Gastroesophageal sphincter (tissue), 3 donors: ENCODE measurements around the gene METTL4.

Experiments
- CTCF ChIP-seq, 4 experiments: fragments of 200-600 bp in 2 of 4; fragments of 450-650 bp in 2 of 4; sonication (generic) in 1 of 4; IDR thresholded peaks; one replicate each; pipeline ENCODE4 v1.5.1; 2017 to 2019; ENCODE audit warnings: antibody characterized with exemption in 4 of 4, mild to moderate bottlenecking in 2 of 4, moderate library complexity in 2 of 4
- EP300 ChIP-seq: sonication (generic); formaldehyde crosslinking; IDR thresholded peaks from one replicate; pipeline ENCODE4 v1.6.1; 2017; ENCODE audit warnings: antibody characterized with exemption, mild to moderate bottlenecking
- POLR2A ChIP-seq, 2 donors: fragments of 450-650 bp; IDR thresholded peaks; one replicate each; pipeline ENCODE4 v1.6.1; 2017; ENCODE audit warnings: antibody characterized with exemption in 2 of 2, mild to moderate bottlenecking in 2 of 2, moderate library complexity in 1 of 2

- TF ChIP-seq EP300 (no peak), CTCF (IDR thresholded peaks at IDR 0.05) (no peak), POLR2A (IDR thresholded peaks at IDR 0.05) (no peak)
Observed at GRCh38 chr18:2618009-2618408, 46.7 kb upstream of the METTL4 start.
